GM11168 (cell line): ENCODE measurements around the gene GKN1.
"Not testable (repeated sequence)": the region's sequence is repeated elsewhere in the genome, so short reads cannot be mapped to it uniquely, and the experiment has no call there.

Experiments used
- in situ Hi-C: fragments of 300-500 bp; cut with MboI; formaldehyde crosslinking; loops from one replicate; pipeline ENCODE4 v1.12.0; 2022; ENCODE audit warnings: low sequenced_read_pairs; ENCODE audit not compliant: unreplicated experiment

Gene GKN1

DNA sequence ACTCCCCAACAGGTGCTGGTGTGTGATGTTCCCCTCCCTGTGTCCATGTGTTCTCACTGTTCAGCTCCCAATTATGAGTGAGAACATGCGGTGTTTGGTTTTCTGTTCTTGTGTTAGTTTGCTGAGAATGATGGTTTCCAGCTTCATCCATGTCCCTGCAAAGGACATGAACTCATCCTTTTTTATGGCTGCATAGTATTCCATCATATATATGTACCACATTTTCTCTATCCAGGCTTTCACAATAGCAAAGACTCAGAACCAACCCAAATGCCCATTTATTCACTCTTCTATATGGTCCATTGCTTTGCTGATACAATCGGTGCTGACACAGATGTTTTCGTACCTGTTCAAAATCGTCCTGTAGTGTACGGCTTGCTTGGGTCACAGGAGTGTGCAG, 19.0 kb upstream of the GKN1 start:
- in situ Hi-C loops: not testable (repeated sequence)

GRCh38 chr2:68959001-68959400, 15.4 kb upstream of the GKN1 start:
- in situ Hi-C loops: no loop called here

GRCh38 chr2:68961380-68961779, 13.1 kb upstream of the GKN1 start:
- in situ Hi-C loops: no loop called here

DNA sequence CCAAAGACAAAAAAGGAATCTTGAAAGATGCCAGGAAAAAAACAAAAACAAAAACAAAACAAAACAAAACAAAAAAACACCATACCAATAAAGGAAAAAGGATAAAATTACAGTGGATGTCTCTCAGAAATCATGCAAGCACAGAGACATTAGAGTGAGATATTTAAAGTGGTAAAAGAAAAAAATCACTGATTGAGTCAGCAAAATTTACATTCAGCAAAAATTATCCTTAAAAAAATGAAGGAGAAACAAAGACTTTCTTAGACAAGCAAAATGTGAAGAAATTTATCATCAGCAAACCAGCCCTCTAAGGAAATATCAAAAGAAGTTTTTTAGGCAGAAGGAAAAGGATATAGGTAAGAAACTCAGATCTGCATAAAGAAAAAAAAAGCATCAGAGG, 10.2 kb upstream of the GKN1 start:
- in situ Hi-C loops: no loop called here

DNA sequence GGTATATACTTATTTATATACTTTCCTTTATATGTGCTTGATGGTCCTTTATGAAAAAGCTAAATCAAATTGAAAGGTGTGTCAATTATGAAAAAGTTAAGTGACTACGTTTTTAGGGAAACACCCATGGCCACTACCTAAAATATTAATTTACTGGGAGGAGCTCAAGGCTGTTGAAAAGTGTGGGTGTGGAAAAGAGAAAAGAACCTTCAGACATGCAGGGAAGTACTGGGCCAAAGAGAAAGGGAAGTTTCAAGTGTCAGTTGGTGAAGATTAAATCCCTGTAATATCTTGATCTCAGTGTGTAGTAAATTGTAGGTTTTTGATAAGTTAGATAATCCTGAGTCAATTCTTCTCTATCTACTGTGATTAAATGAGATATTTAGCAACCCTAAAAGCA, 6.2 kb upstream of the GKN1 start:
- in situ Hi-C loops: no loop called here

GRCh38 chr2:68969736-68970490, 4.5 kb upstream of the GKN1 start:
- in situ Hi-C loops: no loop called here

GRCh38 chr2:68970566-68971265, 3.7 kb upstream of the GKN1 start:
- in situ Hi-C loops: no loop called here

DNA sequence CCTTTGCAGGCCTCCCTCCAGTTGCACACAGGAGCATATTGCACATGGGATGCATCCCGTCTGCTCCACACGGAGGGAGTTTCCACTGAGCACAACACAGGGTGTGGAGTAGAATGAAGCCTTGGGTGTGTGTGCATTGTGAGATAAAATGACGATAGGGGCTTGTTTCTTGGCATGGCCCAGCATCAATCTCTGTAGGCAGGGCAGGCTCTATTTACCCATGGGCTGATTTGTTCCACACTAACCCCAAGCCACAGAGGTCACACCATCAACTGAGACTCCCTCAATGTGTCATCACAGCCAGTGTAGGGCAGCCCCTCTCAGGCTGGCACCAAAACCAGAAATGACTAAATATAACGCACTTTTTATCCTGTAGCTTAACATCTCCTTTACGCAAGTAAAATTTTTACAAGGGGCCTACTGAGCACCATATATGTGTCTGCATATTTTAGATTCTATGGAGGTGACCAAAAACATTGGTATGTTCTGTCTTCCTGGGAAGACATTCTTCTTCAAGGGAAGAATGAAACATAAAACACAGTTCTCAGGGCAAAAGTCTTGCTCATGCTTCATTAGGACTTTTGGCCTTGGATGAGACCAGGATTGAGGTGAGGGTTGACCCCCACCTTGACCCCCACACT, 2.7 kb upstream of the GKN1 start:
- in situ Hi-C loops: no loop called here

GRCh38 chr2:68974946-68975665, 670 bp downstream of the GKN1 start:
- in situ Hi-C loops: no loop called here

- in situ Hi-C loops: no loop called here
These were observed 1.4 kb downstream of the GKN1 start for GRCh38 chr2:68975844-68976243.

DNA sequence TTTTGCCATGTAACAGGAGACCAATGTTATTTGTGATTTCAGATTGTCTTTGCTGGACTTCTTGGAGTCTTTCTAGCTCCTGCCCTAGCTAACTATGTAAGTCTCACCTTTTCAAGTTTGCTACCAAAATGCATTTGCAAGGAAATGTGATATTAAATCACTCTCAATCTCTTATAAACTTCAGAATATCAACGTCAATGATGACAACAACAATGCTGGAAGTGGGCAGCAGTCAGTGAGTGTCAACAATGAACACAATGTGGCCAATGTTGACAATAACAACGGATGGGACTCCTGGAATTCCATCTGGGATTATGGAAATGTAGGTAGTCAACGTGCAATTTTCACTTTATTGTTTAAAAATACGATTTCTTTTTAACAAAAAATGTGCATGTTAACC, 3.0 kb downstream of the GKN1 start:
- in situ Hi-C loops: no loop called here

- in situ Hi-C loops: no loop called here
These were observed 3.7 kb downstream of the GKN1 start for GRCh38 chr2:68978098-68978497.

DNA sequence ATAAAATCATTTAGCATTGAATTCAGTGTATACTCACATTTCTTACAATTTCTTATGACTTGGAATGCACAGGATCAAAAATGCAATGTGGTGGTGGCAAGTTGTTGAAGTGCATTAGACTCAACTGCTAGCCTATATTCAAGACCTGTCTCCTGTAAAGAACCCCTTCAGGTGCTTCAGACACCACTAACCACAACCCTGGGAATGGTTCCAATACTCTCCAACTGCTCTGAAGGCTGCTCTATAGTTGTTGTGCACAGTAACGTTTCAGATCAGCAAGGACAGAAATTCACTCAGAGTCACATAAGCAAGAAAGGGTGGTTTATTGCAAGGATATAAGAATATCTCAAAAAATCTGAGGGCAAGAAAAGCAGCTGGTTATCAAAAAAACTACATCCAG, 6.5 kb downstream of the GKN1 start:
- in situ Hi-C loops: no loop called here

DNA sequence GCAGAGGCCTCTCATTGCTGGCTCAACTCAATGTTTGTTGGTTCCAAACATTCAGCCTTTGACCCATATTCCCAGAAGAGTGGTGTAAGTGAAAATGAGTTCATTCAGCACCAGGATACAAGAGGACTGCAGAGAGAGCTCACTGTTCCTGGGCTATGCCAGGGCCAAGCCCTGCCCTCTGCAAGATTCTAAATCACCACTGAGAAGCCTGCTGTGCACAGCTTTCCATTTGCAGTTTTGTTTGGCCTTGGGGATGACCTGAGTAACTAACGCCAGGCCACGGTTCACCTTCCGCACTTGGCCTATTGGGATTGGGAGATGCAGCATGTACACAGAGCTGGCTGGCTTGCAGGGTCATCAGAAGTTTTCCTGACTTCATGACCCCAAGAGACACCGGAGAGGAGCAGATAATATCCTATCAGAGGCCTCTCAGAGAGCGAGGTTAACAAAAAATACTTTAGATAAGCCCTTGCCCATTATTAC, 12.6 kb downstream of the GKN1 start:
- in situ Hi-C loops: no loop called here

GRCh38 chr2:68989035-68989434, 14.6 kb downstream of the GKN1 start:
- in situ Hi-C loops: no loop called here

DNA sequence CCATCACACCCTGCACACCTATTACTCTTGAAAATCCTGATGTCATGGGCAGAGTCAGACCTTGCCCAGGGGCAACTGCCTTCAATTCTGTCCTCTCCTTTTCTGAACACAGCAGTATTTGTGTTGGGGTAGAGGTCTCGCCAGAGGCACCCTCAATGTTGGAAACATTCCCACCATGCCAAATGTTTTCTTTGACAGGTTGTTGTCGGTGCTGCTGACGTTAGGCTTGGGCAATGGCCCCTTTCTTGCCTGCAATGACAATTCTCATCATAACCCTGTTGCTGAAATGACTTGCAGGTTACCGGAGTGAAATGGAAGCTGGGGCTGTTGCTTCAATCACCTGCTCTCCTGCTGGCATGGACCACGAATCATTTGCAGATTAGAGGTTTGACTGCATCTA, 17.9 kb downstream of the GKN1 start:
- in situ Hi-C loops: no loop called here

DNA sequence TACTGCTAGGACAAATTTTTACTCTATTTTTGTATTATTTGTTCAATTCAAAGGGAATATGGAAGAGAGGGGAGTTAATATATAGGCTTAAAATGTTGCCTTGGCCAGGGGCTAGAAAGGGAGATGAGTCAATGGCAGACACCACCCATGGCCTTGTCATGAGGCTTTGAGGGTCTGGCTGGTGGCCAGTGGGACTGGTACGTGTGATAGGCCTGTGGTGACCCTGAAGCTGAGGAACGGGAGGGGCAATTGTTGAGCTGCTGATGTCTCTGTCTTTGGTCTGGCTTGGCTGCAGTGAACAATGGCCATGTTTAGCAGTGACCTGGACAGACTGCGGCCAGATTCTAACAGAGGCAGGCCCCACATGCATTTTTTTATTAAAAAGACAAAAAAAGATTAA, 18.5 kb downstream of the GKN1 start:
- in situ Hi-C loops: no loop called here

DNA sequence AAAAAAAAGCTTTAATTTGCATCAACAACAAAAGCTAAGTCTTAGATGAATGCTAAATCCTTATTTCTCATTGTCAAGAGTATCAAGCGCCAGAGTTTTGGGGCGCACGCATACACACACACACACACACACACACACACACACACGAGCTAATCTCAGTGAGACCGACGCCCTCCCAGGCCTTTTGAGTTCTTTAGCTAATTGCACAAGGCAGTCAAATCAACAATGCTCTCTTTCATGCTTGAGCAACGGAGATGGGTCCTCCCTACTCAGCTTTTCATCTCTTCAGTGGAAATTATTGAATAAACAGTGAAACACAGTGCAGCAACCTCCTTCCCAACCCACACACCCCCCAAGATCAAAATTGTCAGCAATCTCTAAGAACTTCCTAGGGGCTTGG, 19.2 kb downstream of the GKN1 start:
- in situ Hi-C loops: no loop called here

GRCh38 chr2:68994864-68995263, 20.4 kb downstream of the GKN1 start:
- in situ Hi-C loops: no loop called here

GRCh38 chr2:68995916-68996315, 21.5 kb downstream of the GKN1 start:
- in situ Hi-C loops: no loop called here

- in situ Hi-C loops: no loop called here
These were observed 23.0 kb downstream of the GKN1 start for GRCh38 chr2:68997401-68997800.
